HepG2 (cell line): Measurements from ENCODE around the gene SS18L1. TPM values are rescaled to one million over a fixed set of nuclear protein-coding genes. Genes with fewer than 3 reads are reported as not detected.

Experiments
- ARNT2 ChIP-seq: sonication (generic); formaldehyde crosslinking; IDR thresholded peaks from 2 replicates; pipeline ENCODE4 v1.8.0; 2022; ENCODE audit warnings: mild to moderate bottlenecking, low read depth, missing genetic modification reagents, moderate library complexity
- CBFB ChIP-seq: sonication (generic); formaldehyde crosslinking; IDR thresholded peaks from 2 replicates; pipeline ENCODE4 v1.4.0; 2020; ENCODE audit warnings: missing genetic modification reagents
- FOXA3 ChIP-seq: IDR thresholded peaks from 2 replicates; pipeline ENCODE4 v1.6.1; 2016; ENCODE audit warnings: missing genetic modification reagents, missing compliant biosample characterization
- IRF1 ChIP-seq: sonication (generic); formaldehyde crosslinking; IDR thresholded peaks from 2 replicates; pipeline ENCODE4 v1.4.0; 2020; ENCODE audit warnings: low read depth, mild to moderate bottlenecking, missing genetic modification reagents
- MEIS2 ChIP-seq: sonication (generic); formaldehyde crosslinking; IDR thresholded peaks from 2 replicates; pipeline ENCODE4 v1.9.0; 2021; ENCODE audit warnings: mild to moderate bottlenecking, missing genetic modification reagents
- MXI1 ChIP-seq: IDR thresholded peaks from 3 replicates; pipeline ENCODE4 v1.6.1; 2012; ENCODE audit warnings: low read depth, low read length, inconsistent platforms, borderline replicate concordance
- NFATC3 ChIP-seq: sonication (generic); formaldehyde crosslinking; IDR thresholded peaks from 2 replicates; pipeline ENCODE4 v1.5.1; 2020; ENCODE audit warnings: mild to moderate bottlenecking, missing genetic modification reagents
- NR2F2 ChIP-seq: IDR thresholded peaks from 2 replicates; pipeline ENCODE4 v1.6.1; 2012; ENCODE audit warnings: low read depth, inconsistent platforms, borderline replicate concordance
- PPARG ChIP-seq: conservative IDR thresholded peaks from 2 replicates; pipeline ENCODE4 v1.6.1; 2016; ENCODE audit warnings: missing biosample characterization, missing genetic modification reagents
- RXRA ChIP-seq: sonication (generic); formaldehyde crosslinking; IDR thresholded peaks from 2 replicates; pipeline ENCODE4 v1.5.1; 2020; ENCODE audit warnings: missing genetic modification reagents
- SP140L ChIP-seq: sonication (generic); formaldehyde crosslinking; IDR thresholded peaks from 2 replicates; pipeline ENCODE4 v1.4.0; 2020; ENCODE audit warnings: missing genetic modification reagents, borderline replicate concordance
- ZBTB33 ChIP-seq: sonication (generic); formaldehyde crosslinking; IDR thresholded peaks from 2 replicates; pipeline ENCODE4 v1.4.0; 2020; ENCODE audit warnings: missing genetic modification reagents
- ZFP82 ChIP-seq: sonication (generic); formaldehyde crosslinking; IDR thresholded peaks from 2 replicates; pipeline ENCODE4 v1.5.1; 2020; ENCODE audit warnings: mild to moderate bottlenecking, missing genetic modification reagents, borderline replicate concordance
- ZNF337 ChIP-seq: sonication (generic); formaldehyde crosslinking; IDR thresholded peaks from 2 replicates; pipeline ENCODE4 v1.5.1; 2020; ENCODE audit warnings: missing genetic modification reagents, low read depth, mild to moderate bottlenecking, borderline replicate concordance
- ZNF709 ChIP-seq: sonication (generic); formaldehyde crosslinking; IDR thresholded peaks from 2 replicates; pipeline ENCODE4 v1.5.0; 2020; ENCODE audit warnings: mild to moderate bottlenecking, missing genetic modification reagents
- ZNF777 ChIP-seq: sonication (generic); formaldehyde crosslinking; IDR thresholded peaks from 2 replicates; pipeline ENCODE4 v1.4.0; 2020; ENCODE audit warnings: missing genetic modification reagents
- ZNF83 ChIP-seq: sonication (generic); formaldehyde crosslinking; IDR thresholded peaks from 2 replicates; pipeline ENCODE4 v1.4.0; 2020; ENCODE audit warnings: missing genetic modification reagents, mild to moderate bottlenecking, borderline replicate concordance
- polyA plus RNA-seq, 8 experiments: library from polyadenylated mRNA; depleted of rRNA in 3 of 8; stranded (reverse) in 7 of 8; unstranded in 1 of 8; fragments of >200 nt; fragmentation: Illumina TruSeq in 4 of 8; extraction: Trizol in 4 of 8; gene quantifications; 2 replicates each; pipeline versions ENCODE4 v1.2.1 to v1.2.3, GENCODE V29; 2011 to 2016; ENCODE audit warnings: low read depth in 4 of 8, missing spikeins in 1 of 8, mixed read lengths in 1 of 8; ENCODE audit not compliant: insufficient read depth in 1 of 8
- total RNA-seq, 5 experiments: library from RNA; depleted of rRNA; stranded (reverse); fragments of >200 nt; fragmentation: Illumina TruSeq; extraction: Trizol; gene quantifications; 2 replicates each; pipeline ENCODE4 v1.2.3, GENCODE V29; 2016; ENCODE audit warnings: low read depth in 1 of 5
- TF ChIP-seq, protein P1 (sequence below): sonication (generic); formaldehyde crosslinking; IDR thresholded peaks from 2 replicates; pipeline ENCODE4 v1.9.0; 2021; ENCODE audit warnings: missing genetic modification reagents, borderline replicate concordance
- TF ChIP-seq, protein P2 (sequence below): IDR thresholded peaks from 2 replicates; pipeline ENCODE4 v1.6.1; 2018; ENCODE audit warnings: missing genetic modification reagents, mild to moderate bottlenecking, missing compliant biosample characterization
- TF ChIP-seq, protein P3 (sequence below): sonication (generic); formaldehyde crosslinking; IDR thresholded peaks from 2 replicates; pipeline ENCODE4 v1.8.1; 2023; ENCODE audit warnings: mild to moderate bottlenecking, moderate library complexity, missing genetic modification reagents
- TF ChIP-seq, protein P4 (sequence below): sonication (generic); formaldehyde crosslinking; IDR thresholded peaks from 2 replicates; pipeline ENCODE4 v1.4.0; 2020; ENCODE audit warnings: missing genetic modification reagents

Gene SS18L1
- total and polyA plus RNA-seq, 2 of the 13 experiments (the other 11 are each of a cell fraction or from before 2014, with no cell fraction given): 17.8 to 27.6 TPM

DNA sequence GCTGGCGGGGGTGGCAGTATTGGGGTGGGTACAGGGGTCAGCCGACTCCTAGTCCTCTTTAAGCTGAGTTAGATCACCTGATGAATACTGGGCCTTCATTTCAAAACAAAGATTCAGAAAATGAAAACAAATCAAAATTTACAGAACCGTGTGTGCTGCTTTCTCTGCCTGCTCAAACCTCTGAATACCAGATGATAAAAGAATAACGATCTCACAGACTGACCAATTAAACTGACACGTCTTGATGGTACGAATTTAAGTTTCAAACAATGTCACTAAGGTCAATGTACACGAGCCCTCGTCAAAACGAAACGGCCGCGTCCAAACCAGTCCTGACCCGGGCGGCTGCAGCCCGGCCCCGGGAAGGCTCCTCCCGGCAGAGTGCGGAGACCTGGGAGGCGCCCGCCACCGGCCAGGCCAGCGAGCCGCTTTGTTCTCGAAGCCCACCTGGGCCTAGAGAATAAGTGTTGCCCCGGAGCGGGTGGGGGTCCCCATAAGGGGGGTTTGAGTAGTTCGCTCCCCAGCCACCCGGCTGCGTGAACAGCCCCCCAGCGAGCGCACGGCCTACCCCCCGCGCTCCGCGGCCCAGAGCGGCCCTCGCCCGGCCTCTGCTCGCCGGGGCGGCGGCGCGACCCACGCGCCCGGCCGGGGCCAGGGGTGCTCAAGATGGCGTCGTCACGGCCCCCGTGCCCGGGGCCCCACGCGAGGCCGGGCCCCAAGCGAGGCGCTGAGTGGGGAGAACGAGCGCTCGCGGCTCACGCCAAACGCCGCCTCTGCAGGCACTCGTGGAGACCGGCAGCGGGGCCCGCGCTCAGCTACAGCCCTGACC lies 1.1 kb upstream of the SS18L1 start (continued):
- TF ChIP-seq RXRA (CRISPR knock-in tag) (0 out of 2 replicates have a peak, but pooled peaks have one; percentile 2), PPARG (no peak), SP140L (0 out of 2 replicates have a peak, but pooled peaks have one; percentile 42), IRF1 (no peak), ZNF337 (0 out of 2 replicates have a peak, but pooled peaks have one; percentile 7), NR2F2 (no peak), NFATC3 (no peak), ZFP82 (CRISPR knock-in tag) (peak; percentile 84; the same call in 1 of the 2 replicates), CBFB (no peak), FOXA3 (CRISPR knock-in tag) (no peak), MXI1 (no peak), ZNF709 (peak; percentile 18; the same call in 1 of the 2 replicates), ZNF777 (CRISPR knock-in tag) (no peak), ZBTB33 (no peak), ZNF83 (CRISPR knock-in tag) (0 out of 2 replicates have a peak, but pooled peaks have one; percentile 17), MEIS2 (no peak), ARNT2 (CRISPR knock-in tag) (no peak; the same call in 1 of the 2 replicates)
- TF ChIP-seq, protein P1, sequence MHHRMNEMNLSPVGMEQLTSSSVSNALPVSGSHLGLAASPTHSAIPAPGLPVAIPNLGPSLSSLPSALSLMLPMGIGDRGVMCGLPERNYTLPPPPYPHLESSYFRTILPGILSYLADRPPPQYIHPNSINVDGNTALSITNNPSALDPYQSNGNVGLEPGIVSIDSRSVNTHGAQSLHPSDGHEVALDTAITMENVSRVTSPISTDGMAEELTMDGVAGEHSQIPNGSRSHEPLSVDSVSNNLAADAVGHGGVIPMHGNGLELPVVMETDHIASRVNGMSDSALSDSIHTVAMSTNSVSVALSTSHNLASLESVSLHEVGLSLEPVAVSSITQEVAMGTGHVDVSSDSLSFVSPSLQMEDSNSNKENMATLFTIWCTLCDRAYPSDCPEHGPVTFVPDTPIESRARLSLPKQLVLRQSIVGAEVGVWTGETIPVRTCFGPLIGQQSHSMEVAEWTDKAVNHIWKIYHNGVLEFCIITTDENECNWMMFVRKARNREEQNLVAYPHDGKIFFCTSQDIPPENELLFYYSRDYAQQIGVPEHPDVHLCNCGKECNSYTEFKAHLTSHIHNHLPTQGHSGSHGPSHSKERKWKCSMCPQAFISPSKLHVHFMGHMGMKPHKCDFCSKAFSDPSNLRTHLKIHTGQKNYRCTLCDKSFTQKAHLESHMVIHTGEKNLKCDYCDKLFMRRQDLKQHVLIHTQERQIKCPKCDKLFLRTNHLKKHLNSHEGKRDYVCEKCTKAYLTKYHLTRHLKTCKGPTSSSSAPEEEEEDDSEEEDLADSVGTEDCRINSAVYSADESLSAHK: no peak
- TF ChIP-seq, protein P2, sequence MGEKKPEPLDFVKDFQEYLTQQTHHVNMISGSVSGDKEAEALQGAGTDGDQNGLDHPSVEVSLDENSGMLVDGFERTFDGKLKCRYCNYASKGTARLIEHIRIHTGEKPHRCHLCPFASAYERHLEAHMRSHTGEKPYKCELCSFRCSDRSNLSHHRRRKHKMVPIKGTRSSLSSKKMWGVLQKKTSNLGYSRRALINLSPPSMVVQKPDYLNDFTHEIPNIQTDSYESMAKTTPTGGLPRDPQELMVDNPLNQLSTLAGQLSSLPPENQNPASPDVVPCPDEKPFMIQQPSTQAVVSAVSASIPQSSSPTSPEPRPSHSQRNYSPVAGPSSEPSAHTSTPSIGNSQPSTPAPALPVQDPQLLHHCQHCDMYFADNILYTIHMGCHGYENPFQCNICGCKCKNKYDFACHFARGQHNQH: 0 out of 2 replicates have a peak, but pooled peaks have one; percentile 18
- TF ChIP-seq, protein P3, sequence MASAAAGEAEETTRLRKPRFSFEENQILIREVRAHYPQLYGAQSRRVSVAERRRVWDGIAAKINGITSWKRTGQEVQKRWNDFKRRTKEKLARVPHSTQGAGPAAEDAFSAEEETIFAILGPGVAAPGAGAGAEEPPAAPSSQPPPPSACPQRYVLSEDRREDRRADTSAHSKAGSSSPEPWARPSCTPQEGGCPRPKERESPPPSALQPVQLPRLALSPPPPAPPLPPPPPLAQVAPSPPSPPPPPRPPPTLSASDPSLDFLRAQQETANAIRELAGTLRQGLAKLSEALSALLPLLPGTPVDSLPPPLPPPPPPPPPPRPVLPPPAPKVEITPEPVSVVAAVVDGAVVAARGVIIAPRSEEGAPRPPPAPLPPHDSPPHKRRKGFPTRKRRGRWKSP: peak; percentile 19
- TF ChIP-seq, protein P4, sequence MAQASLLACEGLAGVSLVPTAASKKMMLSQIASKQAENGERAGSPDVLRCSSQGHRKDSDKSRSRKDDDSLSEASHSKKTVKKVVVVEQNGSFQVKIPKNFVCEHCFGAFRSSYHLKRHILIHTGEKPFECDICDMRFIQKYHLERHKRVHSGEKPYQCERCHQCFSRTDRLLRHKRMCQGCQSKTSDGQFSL: 0 out of 2 replicates have a peak, but pooled peaks have one; percentile 40
